Adrenal gland (tissue), 12 donors: ENCODE results near the gene CLDN10. TPM values are rescaled to one million over a fixed set of nuclear protein-coding genes. Genes with fewer than 3 reads are reported as not detected.

ENCODE experiments used
- DNase-seq, 7 donors: peaks; one replicate each; pipeline ENCODE4 v3.0.0-alpha.2; 2019 to 2020
- H3K27ac ChIP-seq, 5 donors: fragments of 200-600 bp; sonication (generic) in 4 of 5; 1 replicate in 3 of 5; 2 replicates in 2 of 5; pipeline versions ENCODE4 v1.5.1 to v1.8.0; 2016 to 2020; ENCODE audit warnings: mild to moderate bottlenecking in 1 of 5
- H3K27me3 ChIP-seq: fragments of 200-600 bp; 2 replicates; pipeline ENCODE4 v1.8.0; 2021
- H3K36me3 ChIP-seq, 2 donors: fragments of 200-600 bp; replicated peaks in 1 of 2; 1 replicate in 1 of 2; 2 replicates in 1 of 2; pipeline versions ENCODE4 v1.5.1 to v1.8.0; 2018 to 2022
- H3K4me1 ChIP-seq, 2 donors: fragments of 200-600 bp; replicated peaks in 1 of 2; 1 replicate in 1 of 2; 2 replicates in 1 of 2; pipeline versions ENCODE4 v1.5.1 to v1.8.0; 2018 to 2021
- H3K4me3 ChIP-seq, 4 donors: fragments of 200-600 bp; sonication (generic) in 3 of 4; one replicate each; pipeline ENCODE4 v1.5.1; 2016 to 2018
- H3K9me3 ChIP-seq, 3 donors: fragments of 200-600 bp; sonication (generic) in 1 of 3; replicated peaks in 1 of 3; 1 replicate in 2 of 3; 2 replicates in 1 of 3; pipeline versions ENCODE4 v1.5.1 to v1.8.0; 2016 to 2021
- POLR2A ChIP-seq, 2 donors: fragments of 450-650 bp; IDR thresholded peaks; one replicate each; pipeline ENCODE4 v1.6.1; 2017; ENCODE audit warnings: antibody characterized with exemption in 2 of 2, mild to moderate bottlenecking in 2 of 2, moderate library complexity in 1 of 2
- WGBS, 4 donors: extraction: QIAGEN DNeasy Blood & Tissue Kit in 2 of 4; methylation state at CpG; one replicate each; pipeline versions ENCODE4 v1.1.5 to v1.1.7; 2013 to 2017; 5-methylcytosine and 5-hydroxymethylcytosine counted together
- intact Hi-C, 2 donors: fragments of 100-400 bp; cut with DNase I; formaldehyde crosslinking; loops; one replicate each; pipeline versions ENCODE4 v1.14.1 to v1.15.0; 2022 to 2023
- polyA plus RNA-seq, 3 donors: library from polyadenylated mRNA; stranded (reverse); fragments of 200-250 nt in 2 of 3; fragments of 350-450 nt in 1 of 3; fragmentation: Illumina TruSeq in 1 of 3; extraction: RNeasy Lipid Tissue Mini Kit (QIAGEN cat#74804) in 1 of 3; gene quantifications; one replicate each; pipeline ENCODE4 v1.2.3, GENCODE V29; 2013 to 2014
- total RNA-seq, 9 donors: library from RNA; depleted of rRNA in 4 of 9; stranded (reverse); fragments of >200 nt in 4 of 9; fragments of 120-200 nt in 1 of 9; fragmentation: NEBNext Ultra II Directional in 1 of 9; extraction: Animal tissue kit (Norgen Biotek cat#: 25700) in 1 of 9; gene quantifications; one replicate each; pipeline versions ENCODE4 v1.1.0 to v1.2.4, GENCODE V29; 2013 to 2023
- TF ChIP-seq, protein P1 (sequence below), 6 experiments: fragments of 450-650 bp in 4 of 6; fragments of 200-600 bp in 2 of 6; sonication (generic) in 1 of 6; IDR thresholded peaks; 1 replicate in 5 of 6; 2 replicates in 1 of 6; pipeline versions ENCODE4 v1.5.1 to v1.8.0; 2016 to 2021; ENCODE audit warnings: antibody characterized with exemption in 6 of 6, mild to moderate bottlenecking in 2 of 6, moderate library complexity in 1 of 6
- donor health status: healthy with polysubstance abuse.
- donor health status: Bipolar disorder and iron deficiency.
- donor health status: DM: yes; HTN: yes; CAD: no.
- donor health status: DM: no; HTN: no; CAD: no.
- donor health status: DM: no; HTN: no; CAD: no.
- donor health status: DM: yes; HTN: yes; CAD: no.

The CLDN10 gene
- total and polyA plus RNA-seq, 12 donors: 0.23 to 0.54 (median 0.28) TPM; not detected in 9

DNA sequence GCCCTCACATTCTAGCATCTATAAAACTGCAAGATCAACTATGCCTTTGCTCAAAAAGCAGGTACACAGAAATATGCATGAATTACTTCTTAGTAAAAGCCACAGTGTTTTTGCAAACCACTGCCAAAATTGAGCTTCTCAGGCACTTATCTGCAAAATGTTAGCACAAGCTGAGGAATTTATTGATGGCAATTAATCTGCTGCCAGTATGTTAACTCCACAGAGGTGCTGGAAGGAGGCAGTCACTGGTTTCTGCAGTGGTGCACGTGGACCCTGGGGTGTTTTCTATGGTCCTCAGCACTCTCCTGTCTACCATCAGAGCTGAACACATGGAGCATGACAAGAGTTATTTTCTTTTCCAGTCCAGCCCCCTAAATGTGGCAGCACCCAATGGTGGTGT lies 44.2 kb downstream of the CLDN10 start:
- DNase-seq: no peak
- H3K36me3 ChIP-seq: no peaks in the 10 kb centered on the region
- intact Hi-C loops: no loop called here
- no peak for TF ChIP-seq POLR2A (IDR thresholded peaks at IDR 0.05)
- TF ChIP-seq, protein P1, sequence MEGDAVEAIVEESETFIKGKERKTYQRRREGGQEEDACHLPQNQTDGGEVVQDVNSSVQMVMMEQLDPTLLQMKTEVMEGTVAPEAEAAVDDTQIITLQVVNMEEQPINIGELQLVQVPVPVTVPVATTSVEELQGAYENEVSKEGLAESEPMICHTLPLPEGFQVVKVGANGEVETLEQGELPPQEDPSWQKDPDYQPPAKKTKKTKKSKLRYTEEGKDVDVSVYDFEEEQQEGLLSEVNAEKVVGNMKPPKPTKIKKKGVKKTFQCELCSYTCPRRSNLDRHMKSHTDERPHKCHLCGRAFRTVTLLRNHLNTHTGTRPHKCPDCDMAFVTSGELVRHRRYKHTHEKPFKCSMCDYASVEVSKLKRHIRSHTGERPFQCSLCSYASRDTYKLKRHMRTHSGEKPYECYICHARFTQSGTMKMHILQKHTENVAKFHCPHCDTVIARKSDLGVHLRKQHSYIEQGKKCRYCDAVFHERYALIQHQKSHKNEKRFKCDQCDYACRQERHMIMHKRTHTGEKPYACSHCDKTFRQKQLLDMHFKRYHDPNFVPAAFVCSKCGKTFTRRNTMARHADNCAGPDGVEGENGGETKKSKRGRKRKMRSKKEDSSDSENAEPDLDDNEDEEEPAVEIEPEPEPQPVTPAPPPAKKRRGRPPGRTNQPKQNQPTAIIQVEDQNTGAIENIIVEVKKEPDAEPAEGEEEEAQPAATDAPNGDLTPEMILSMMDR (IDR thresholded peaks at IDR 0.05): no peak
- no peaks in the 10 kb centered on the region for H3K9me3 ChIP-seq
- no peak overlapping the region for H3K4me3 ChIP-seq
- no peak overlapping the region for H3K27ac ChIP-seq
- no peaks in the 10 kb centered on the region for H3K4me1 ChIP-seq
- 62 to 100% (median 83%) methylated on average over 1 of the region's 1 CpG for WGBS, 4 donors
- no peaks in the 10 kb centered on the region for H3K27me3 ChIP-seq

DNA sequence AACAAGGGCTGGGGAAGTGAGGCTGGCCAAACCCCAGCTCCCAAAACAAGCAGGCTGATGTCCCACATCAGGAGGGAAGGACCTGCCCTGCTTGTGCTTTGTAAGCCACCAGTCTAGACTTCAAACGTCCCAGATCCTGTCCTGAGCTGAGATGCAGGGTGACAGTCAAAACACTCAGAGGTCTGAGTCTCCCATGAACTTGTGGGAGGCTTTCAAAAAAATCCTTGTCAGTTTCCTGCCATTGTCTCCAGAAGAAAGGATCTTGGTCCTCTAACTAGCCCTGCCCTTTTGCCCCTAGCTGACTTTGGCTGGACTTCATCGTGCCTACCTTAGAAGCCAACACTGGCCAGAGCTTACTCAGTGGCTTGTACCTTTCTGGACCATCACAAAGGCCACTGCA lies 48.7 kb downstream of the CLDN10 start:
- intact Hi-C loops: no loop called here
- 67 to 92% (median 77%) methylated on average over 2 of the region's 2 CpGs for WGBS, 4 donors
- TF ChIP-seq, protein P1 (IDR thresholded peaks at IDR 0.05): no peak

DNA sequence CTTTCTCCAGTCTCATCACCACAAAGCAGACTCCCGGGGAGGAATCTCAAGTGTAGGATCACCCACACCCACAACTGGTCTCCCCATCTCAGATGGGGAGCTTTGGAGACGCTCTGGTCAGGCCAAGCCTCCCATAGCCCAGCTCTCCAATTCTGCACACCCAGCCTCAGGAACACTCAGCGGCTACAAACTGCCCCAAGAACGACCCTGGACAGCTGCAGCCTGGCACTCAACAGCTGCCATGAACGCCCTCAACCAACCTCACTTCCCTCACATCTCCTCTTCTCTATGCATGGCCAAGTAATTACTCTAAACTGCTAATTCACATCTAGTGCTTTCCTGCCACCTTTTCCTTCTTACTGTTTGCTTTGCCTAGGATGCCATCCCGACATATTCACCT lies 49.4 kb downstream of the CLDN10 start:
- Histone ChIP-seq H3K4me1 (peaks cover 0 to 4% of the 10 kb centered on the region in 2 donors), H3K27ac (no peak overlapping the region), H3K4me3 (no peak overlapping the region), H3K9me3 (no peaks in the 10 kb centered on the region), H3K36me3 (no peaks in the 10 kb centered on the region), H3K27me3 (no peaks in the 10 kb centered on the region)
- 88 to 94% (median 92%) methylated on average over 6 of the region's 6 CpGs for WGBS, 4 donors
- DNase-seq: no peak
- TF ChIP-seq POLR2A (IDR thresholded peaks at IDR 0.05): no peak
- TF ChIP-seq, protein P1 (IDR thresholded peaks at IDR 0.05): no peak
- intact Hi-C loops: no loop called here

More for the DNA sequence above, 48.7 kb downstream of the CLDN10 start:
- no peak overlapping the region for H3K27ac ChIP-seq
- H3K36me3 ChIP-seq: no peaks in the 10 kb centered on the region
- DNase-seq: no peak
- peaks cover 0 to 4% of the 10 kb centered on the region in 2 donors for H3K4me1 ChIP-seq
- H3K27me3 ChIP-seq: no peaks in the 10 kb centered on the region
- no peaks in the 10 kb centered on the region for H3K9me3 ChIP-seq
- no peak overlapping the region for H3K4me3 ChIP-seq

DNA sequence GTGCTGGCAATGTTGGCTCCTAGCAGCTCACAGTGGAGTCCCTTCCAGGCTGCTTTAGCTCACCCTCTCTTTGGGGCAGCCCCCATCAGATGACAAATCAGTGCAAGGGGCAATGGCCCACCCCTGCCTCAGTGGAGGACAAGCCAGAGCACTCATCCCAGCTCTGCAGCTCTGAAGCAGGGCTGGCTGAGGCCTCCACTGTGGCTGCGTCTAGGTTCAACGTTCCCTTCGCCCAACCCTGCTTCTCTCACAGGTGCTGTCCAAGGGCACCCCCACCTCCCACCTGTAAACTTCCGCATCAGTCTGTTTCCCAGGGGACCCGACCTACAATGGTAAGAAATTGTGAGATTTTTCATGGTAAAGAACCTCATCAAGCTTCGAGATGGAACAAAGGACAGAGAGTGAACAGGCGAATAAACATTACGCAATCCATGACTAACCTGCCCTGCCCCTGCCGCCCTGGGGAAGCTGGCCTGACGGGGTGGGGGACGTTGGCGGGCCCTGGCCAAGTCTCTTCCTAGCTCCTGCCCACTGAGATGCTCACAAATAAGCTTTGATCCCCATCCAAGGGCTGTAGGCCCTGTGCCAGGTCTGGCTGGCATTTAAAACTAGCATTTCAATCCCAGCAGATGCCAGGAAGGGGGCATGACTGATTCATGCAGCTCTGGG lies 51.5 kb downstream of the CLDN10 start:
- Histone ChIP-seq H3K27ac (peak overlapping the region in 2 of 5 donors; percentile 9 to 28), H3K9me3 (no peaks in the 10 kb centered on the region), H3K4me1 (peaks cover 4 to 5% of the 10 kb centered on the region in 2 donors), H3K27me3 (no peaks in the 10 kb centered on the region), H3K36me3 (no peaks in the 10 kb centered on the region), H3K4me3 (no peak overlapping the region)
- intact Hi-C loops: no loop called here
- peak in 6 of 7 donors; percentile 45 to 78 (median 68) for DNase-seq
- TF ChIP-seq, protein P1 (IDR thresholded peaks at IDR 0.05): no peak
- TF ChIP-seq POLR2A (IDR thresholded peaks at IDR 0.05): no peak
- WGBS, 4 donors: 55 to 72% (median 58%) methylated on average over 8 to 12 of the region's 12 CpGs
